Measurements from ENCODE around the gene NID1. TPM values are rescaled to one million over a fixed set of nuclear protein-coding genes. Genes with fewer than 3 reads are reported as not detected.
"Not testable (repeated sequence)": the region's sequence is repeated elsewhere in the genome, so short reads cannot be mapped to it uniquely, and the experiment has no call there.

Gene NID1
- total RNA-seq, 4 donors from 2014 or later: 27.8 to 91.8 (median 69.4) TPM

DNA sequence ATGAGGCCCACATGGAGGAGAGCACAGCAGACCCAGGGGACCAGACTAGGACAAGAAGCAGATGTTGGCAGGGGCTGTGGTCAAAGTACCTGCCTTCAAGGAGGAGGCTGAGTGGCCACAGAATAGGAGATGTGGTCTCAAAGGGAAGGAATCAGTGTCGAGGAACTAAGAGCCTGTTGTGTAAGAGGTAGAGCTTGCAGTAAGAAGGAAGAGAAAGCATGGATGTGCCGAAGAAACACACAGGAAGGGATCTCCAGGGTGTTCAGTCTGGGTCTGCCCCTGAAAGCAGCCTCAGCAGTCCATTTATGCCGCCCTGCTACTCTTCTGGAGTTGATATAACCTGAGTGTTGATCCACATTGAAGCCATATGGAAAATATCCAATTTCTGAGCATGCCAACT is 83.9 kb downstream of the NID1 start:
- 46 to 59% methylated on average over 3 of the region's 3 CpGs for WGBS, 2 donors
- no peak overlapping the region for H3K4me3 ChIP-seq (replicated peaks in 1 of 3)
- peaks cover 0 to 25% of the 10 kb centered on the region in 2 donors for H3K4me1 ChIP-seq
- H3K27me3 ChIP-seq: no peaks in the 10 kb centered on the region
- no peak overlapping the region for H3K27ac ChIP-seq
- TF ChIP-seq POLR2A (IDR thresholded peaks at IDR 0.05): no peak
- TF ChIP-seq, protein P1, sequence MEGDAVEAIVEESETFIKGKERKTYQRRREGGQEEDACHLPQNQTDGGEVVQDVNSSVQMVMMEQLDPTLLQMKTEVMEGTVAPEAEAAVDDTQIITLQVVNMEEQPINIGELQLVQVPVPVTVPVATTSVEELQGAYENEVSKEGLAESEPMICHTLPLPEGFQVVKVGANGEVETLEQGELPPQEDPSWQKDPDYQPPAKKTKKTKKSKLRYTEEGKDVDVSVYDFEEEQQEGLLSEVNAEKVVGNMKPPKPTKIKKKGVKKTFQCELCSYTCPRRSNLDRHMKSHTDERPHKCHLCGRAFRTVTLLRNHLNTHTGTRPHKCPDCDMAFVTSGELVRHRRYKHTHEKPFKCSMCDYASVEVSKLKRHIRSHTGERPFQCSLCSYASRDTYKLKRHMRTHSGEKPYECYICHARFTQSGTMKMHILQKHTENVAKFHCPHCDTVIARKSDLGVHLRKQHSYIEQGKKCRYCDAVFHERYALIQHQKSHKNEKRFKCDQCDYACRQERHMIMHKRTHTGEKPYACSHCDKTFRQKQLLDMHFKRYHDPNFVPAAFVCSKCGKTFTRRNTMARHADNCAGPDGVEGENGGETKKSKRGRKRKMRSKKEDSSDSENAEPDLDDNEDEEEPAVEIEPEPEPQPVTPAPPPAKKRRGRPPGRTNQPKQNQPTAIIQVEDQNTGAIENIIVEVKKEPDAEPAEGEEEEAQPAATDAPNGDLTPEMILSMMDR (IDR thresholded peaks at IDR 0.05): no peak
- peak in 1 of 2 donors; percentile 18 for DNase-seq
- intact Hi-C loops (cut with DNase I): no loop called here
- H3K9me3 ChIP-seq: no peaks in the 10 kb centered on the region
- peaks cover 16 to 21% of the 10 kb centered on the region in 2 donors for H3K36me3 ChIP-seq

DNA sequence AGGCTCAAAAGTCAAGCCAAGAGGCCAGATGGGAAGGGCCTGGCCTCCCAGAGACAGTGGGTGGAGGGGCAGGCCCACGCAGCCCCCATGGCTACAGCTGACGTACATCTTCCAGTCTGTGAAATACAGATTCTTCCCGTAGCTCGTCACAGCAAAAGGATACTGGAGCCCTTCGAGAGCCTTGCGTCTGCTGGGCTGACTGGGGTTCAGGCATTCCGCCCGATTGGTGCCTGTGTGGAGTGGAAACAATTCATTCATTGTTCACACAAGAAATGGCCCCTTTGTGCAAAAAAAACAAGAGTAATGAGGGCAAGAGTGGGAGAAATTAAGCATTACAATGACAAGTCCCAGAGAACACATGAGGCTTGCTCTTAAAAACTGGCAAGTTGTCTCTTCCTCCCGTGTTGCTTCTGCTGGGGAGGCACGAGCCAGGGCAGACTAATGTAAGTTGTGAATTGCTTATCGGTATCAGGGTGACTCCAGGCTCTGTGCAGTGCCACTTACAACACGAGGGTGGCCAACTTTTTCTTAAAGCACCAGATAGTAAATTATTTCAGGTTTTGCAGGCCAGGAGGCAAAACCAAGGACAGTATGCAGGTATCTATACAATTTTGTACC is 85.1 kb downstream of the NID1 start:
- Histone ChIP-seq H3K4me3 (replicated peaks in 1 of 3) (no peak overlapping the region), H3K4me1 (peaks cover 0 to 21% of the 10 kb centered on the region in 2 donors), H3K27ac (no peak overlapping the region), H3K9me3 (no peaks in the 10 kb centered on the region), H3K36me3 (peaks cover 16 to 21% of the 10 kb centered on the region in 2 donors), H3K27me3 (no peaks in the 10 kb centered on the region)
- intact Hi-C loops (cut with DNase I): loop anchor here (10.0 kb wide), 1 partner anchor 465 kb away; no protein-coding TSS in a partner anchor
- DNase-seq: peak in 1 of 2 donors; percentile 20
- TF ChIP-seq, protein P1 (IDR thresholded peaks at IDR 0.05): no peak
- TF ChIP-seq POLR2A (IDR thresholded peaks at IDR 0.05): no peak
- WGBS, 2 donors: 46 to 63% methylated on average over 12 of the region's 12 CpGs

DNA sequence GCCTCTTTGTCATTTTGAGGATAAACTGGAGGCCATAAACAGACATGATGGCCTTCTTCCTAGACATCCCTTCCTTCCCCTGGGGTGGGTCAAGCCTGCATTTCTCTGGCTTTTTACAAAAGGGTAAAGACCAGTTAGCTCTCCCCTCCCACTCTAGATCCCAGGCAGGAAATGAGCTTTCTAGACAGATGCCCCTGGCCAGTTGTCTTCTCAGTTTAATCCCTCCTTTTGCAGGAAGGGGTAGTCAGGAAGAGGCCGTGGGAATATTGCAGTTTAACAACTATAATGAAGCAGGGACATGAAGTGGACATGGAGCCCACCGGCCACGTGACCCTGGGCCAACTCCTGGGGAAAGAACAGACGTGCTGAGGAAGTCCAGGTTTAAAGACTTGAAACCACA is 85.7 kb downstream of the NID1 start:
- H3K36me3 ChIP-seq: peaks cover 16 to 21% of the 10 kb centered on the region in 2 donors
- H3K27me3 ChIP-seq: no peaks in the 10 kb centered on the region
- no peak for DNase-seq
- H3K27ac ChIP-seq: no peak overlapping the region
- no peaks in the 10 kb centered on the region for H3K9me3 ChIP-seq
- no peak overlapping the region for H3K4me3 ChIP-seq (replicated peaks in 1 of 3)
- 89 to 92% methylated on average over 4 of the region's 4 CpGs for WGBS, 2 donors
- no peak for TF ChIP-seq POLR2A (IDR thresholded peaks at IDR 0.05)
- TF ChIP-seq, protein P1 (IDR thresholded peaks at IDR 0.05): no peak
- H3K4me1 ChIP-seq: peaks cover 0 to 14% of the 10 kb centered on the region in 2 donors
- intact Hi-C loops (cut with DNase I): loop anchor here (10.0 kb wide), 1 partner anchor 464 kb away; no protein-coding TSS in a partner anchor

DNA sequence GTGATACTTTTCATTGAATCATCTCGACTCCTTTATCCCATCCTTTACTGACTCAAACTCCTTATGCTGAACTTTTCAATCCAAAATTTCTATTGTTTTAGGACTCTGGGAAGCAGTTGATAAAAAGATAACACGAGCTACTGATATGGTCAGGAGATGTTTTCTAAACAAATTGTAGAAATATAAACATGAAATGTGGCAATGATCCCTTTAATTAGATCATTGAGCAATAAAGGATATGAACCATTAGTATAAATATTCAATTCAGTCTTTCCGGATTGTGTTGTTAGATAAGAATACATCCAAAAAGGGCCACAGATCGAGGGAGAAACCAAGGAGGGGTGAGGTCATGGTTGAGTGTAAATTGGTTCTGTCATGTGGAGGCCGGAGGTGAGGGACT is 88.4 kb downstream of the NID1 start:
- WGBS, 2 donors: 90 to 93% methylated on average over 5 of the region's 5 CpGs
- no peak for TF ChIP-seq POLR2A (IDR thresholded peaks at IDR 0.05)
- TF ChIP-seq, protein P1 (IDR thresholded peaks at IDR 0.05): no peak
- no peak overlapping the region for H3K27ac ChIP-seq
- no peaks in the 10 kb centered on the region for H3K27me3 ChIP-seq
- H3K4me3 ChIP-seq (replicated peaks in 1 of 3): no peak overlapping the region
- H3K36me3 ChIP-seq: peaks cover 16 to 21% of the 10 kb centered on the region in 2 donors
- H3K4me1 ChIP-seq: peaks cover under 1 to 5% of the 10 kb centered on the region in 2 donors
- intact Hi-C loops (cut with DNase I): loop anchor here (10.0 kb wide), 1 partner anchor 462 kb away; no protein-coding TSS in a partner anchor
- no peaks in the 10 kb centered on the region for H3K9me3 ChIP-seq
- DNase-seq: no peak

DNA sequence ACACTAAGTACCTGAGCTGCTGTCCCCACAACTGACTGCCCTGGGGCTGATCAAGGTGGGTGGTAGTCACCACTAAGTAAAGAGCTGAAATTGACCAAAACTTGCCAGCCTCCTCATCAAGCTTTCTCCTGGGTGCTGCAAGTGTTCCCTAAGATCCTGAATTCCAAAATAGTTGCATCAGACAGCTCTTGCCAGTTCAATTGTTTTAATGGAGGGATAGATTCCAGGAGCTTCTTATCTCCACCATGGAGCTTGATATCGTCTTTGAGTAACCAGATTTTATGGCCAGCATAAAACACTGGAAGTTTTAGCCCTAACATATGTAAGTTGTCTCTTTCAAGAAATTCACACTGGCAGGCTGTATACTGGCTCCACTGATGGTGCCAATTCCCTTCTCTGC is 90.3 kb downstream of the NID1 start:
- 80 to 95% methylated on average over 1 of the region's 1 CpG for WGBS, 2 donors
- Histone ChIP-seq H3K9me3 (no peaks in the 10 kb centered on the region), H3K27me3 (no peaks in the 10 kb centered on the region), H3K36me3 (peaks cover 10 to 19% of the 10 kb centered on the region in 2 donors), H3K4me3 (replicated peaks in 1 of 3) (no peak overlapping the region), H3K4me1 (peaks cover 4 to 5% of the 10 kb centered on the region in 2 donors), H3K27ac (no peak overlapping the region)
- intact Hi-C loops (cut with DNase I): loop anchor here (5.0 to 10.0 kb wide), 2 partner anchors 112 to 460 kb away; no protein-coding TSS in a partner anchor
- no peak for TF ChIP-seq POLR2A (IDR thresholded peaks at IDR 0.05)
- TF ChIP-seq, protein P1 (IDR thresholded peaks at IDR 0.05): no peak
- DNase-seq: no peak

DNA sequence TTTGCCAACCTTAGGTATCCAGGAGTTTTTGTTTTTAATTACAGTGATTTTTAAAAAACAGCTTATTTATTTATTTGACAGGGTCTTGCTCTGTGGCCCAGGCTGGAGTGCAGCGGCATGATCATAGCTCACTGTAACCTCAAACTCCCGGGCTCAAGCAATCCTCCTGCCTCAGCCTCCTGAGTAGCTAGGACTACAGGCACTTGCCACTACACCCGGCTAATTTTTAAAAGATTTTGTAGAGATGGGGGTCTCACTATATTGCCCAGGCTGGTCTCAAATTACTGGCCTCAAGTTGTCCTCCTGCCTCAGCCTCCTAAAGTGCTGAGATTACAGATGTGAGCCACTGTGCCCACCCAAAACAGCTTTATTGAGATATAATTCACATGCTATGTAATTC is 92.2 kb downstream of the NID1 start:
- not testable (repeated sequence) for H3K9me3 ChIP-seq; H3K4me3 ChIP-seq (replicated peaks in 1 of 3); H3K27me3 ChIP-seq; DNase-seq; H3K4me1 ChIP-seq; H3K36me3 ChIP-seq
- intact Hi-C loops (cut with DNase I): loop anchor here (5.0 to 10.0 kb wide), 2 partner anchors 110 to 458 kb away; no protein-coding TSS in a partner anchor
- WGBS, 2 donors: 87 to 100% methylated on average over 3 of the region's 3 CpGs
- H3K27ac ChIP-seq: peak overlapping the region; percentile 77 to 89 (median 83)

All from thyroid gland (tissue), 4 donors.